ENCODE measurements around the gene KCNIP3.

The KCNIP3 gene

DNA sequence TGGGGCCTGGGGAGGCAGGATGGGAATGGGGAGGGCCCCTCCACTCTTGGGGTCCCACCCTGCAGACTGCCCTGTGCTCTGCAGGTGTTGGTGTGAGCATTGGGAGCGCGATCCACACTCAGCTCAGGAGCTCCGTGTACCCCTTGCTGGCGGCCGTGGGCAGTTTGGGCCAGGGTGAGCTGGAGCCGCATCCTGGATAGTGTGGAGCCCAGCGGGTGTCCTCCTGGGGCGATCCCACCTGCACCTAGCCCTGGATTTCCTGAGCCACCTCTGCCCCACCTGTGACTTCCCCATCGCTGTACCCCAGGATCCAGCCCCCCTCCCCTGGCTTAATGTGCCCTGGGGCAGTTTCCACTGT, 20.3 kb upstream of the KCNIP3 start:
- Histone ChIP-seq H3K27me3 (ENCODE audit: insufficient read depth, poor library complexity, severe bottlenecking) (no peaks in the 10 kb centered on the region), H3K27ac (replicated peaks) (no peak overlapping the region), H3K4me3 (replicated peaks; ENCODE audit: insufficient read depth, low read length) (no peak overlapping the region)
- TF ChIP-seq SPI1 (IDR thresholded peaks at IDR 0.05; ENCODE audit: borderline replicate concordance, low read depth) (no peak), REST (IDR thresholded peaks at IDR 0.05; ENCODE audit: insufficient replicate concordance, low read depth) (no peak), POLR2AphosphoS5 (IDR thresholded peaks at IDR 0.05; ENCODE audit: low read depth) (no peak), GABPA (IDR thresholded peaks at IDR 0.05; ENCODE audit: low read depth) (no peak), CTCF (IDR thresholded peaks at IDR 0.05; ENCODE audit: insufficient read depth, low read length) (no peak)
- no peak for DNase-seq (ENCODE audit: low read depth in 1 of 2, low spot score in 1 of 2)

GRCh38 chr2:95277246-95277906, 19.8 kb upstream of the KCNIP3 start:
- DNase-seq (ENCODE audit: low read depth in 1 of 2, low spot score in 1 of 2) = no peak
- Histone ChIP-seq H3K27me3 (ENCODE audit: insufficient read depth, poor library complexity, severe bottlenecking) (no peaks in the 10 kb centered on the region), H3K4me3 (replicated peaks; ENCODE audit: insufficient read depth, low read length) (no peak overlapping the region), H3K27ac (replicated peaks) (no peak overlapping the region)
- TF ChIP-seq POLR2AphosphoS5 (IDR thresholded peaks at IDR 0.05; ENCODE audit: low read depth) (no peak), REST (IDR thresholded peaks at IDR 0.05; ENCODE audit: insufficient replicate concordance, low read depth) (no peak), GABPA (IDR thresholded peaks at IDR 0.05; ENCODE audit: low read depth) (no peak), CTCF (IDR thresholded peaks at IDR 0.05; ENCODE audit: insufficient read depth, low read length) (no peak), SPI1 (IDR thresholded peaks at IDR 0.05; ENCODE audit: borderline replicate concordance, low read depth) (no peak)

DNA sequence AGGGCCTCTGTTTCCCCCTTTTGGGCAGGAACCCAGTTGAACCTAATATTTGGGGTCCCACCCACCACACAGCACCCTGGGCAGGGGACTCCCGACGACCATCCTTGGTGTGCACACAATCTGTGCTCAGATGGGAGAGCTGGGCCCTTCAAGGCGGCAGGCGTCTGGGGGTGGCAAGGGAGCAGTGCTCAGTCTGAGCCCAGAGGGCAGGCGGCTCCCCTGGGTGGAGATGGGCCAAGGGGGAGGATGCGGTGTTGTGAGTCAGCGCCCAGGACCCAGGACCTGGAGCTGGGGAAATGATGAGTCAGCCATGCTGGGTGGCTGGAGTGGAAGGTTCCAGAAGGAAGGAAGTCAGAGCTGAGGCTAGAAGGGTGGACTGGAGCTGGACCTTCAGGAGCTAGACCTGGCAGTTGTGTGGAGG, 19.1 kb upstream of the KCNIP3 start:
- no peak for DNase-seq (ENCODE audit: low read depth in 1 of 2, low spot score in 1 of 2)
- H3K27me3 ChIP-seq (ENCODE audit: insufficient read depth, poor library complexity, severe bottlenecking) = no peaks in the 10 kb centered on the region
- TF ChIP-seq SPI1 (IDR thresholded peaks at IDR 0.05; ENCODE audit: borderline replicate concordance, low read depth) = no peak
- no peak for TF ChIP-seq REST (IDR thresholded peaks at IDR 0.05; ENCODE audit: insufficient replicate concordance, low read depth)
- no peak for TF ChIP-seq POLR2AphosphoS5 (IDR thresholded peaks at IDR 0.05; ENCODE audit: low read depth)
- TF ChIP-seq CTCF (IDR thresholded peaks at IDR 0.05; ENCODE audit: insufficient read depth, low read length) = no peak
- TF ChIP-seq GABPA (IDR thresholded peaks at IDR 0.05; ENCODE audit: low read depth) = no peak
- no peak overlapping the region for H3K4me3 ChIP-seq (replicated peaks; ENCODE audit: insufficient read depth, low read length)
- no peak overlapping the region for H3K27ac ChIP-seq (replicated peaks)
